Effector CD4-positive, alpha-beta T cell (primary cell): ENCODE measurements around the gene UGT1A9.

Experiments used
- DNase-seq: peaks from one replicate; pipeline ENCODE4 v3.0.0-alpha.2; 2020

UGT1A9 gene

GRCh38 chr2:233764264-233764663 is 92.6 kb downstream of the UGT1A9 start:
- no peak for DNase-seq

- no peak for DNase-seq
Observed at GRCh38 chr2:233764761-233765160, 93.1 kb downstream of the UGT1A9 start.

GRCh38 chr2:233766416-233766815 is 94.7 kb downstream of the UGT1A9 start:
- DNase-seq = no peak

GRCh38 chr2:233768076-233768475 is 96.4 kb downstream of the UGT1A9 start:
- no peak for DNase-seq

GRCh38 chr2:233769260-233769659 is 97.6 kb downstream of the UGT1A9 start:
- no peak for DNase-seq

GRCh38 chr2:233772153-233772552 is 100.5 kb downstream of the UGT1A9 start:
- no peak for DNase-seq

- no peak for DNase-seq
Observed at GRCh38 chr2:233772583-233772982, 100.9 kb downstream of the UGT1A9 start.

- no peak for DNase-seq
Observed at GRCh38 chr2:233773854-233774253, 102.2 kb downstream of the UGT1A9 start.

- DNase-seq = no peak
Observed at GRCh38 chr2:233775414-233775813, 103.7 kb downstream of the UGT1A9 start.

- DNase-seq = no peak
Observed at GRCh38 chr2:233778030-233778429, 106.3 kb downstream of the UGT1A9 start, which contains the start of gene MROH2A. Gene MROH2A (plus strand): TSS chr2:233778330. CDS start chr2:233779359, 1,029 bp downstream.

GRCh38 chr2:233779722-233780121 is 108.0 kb downstream of the UGT1A9 start:
- DNase-seq = no peak

GRCh38 chr2:233780771-233781170 is 109.1 kb downstream of the UGT1A9 start:
- no peak for DNase-seq

- no peak for DNase-seq
Observed at GRCh38 chr2:233789554-233789953, 117.9 kb downstream of the UGT1A9 start.

- no peak for DNase-seq
Observed at GRCh38 chr2:233791151-233791882, 119.6 kb downstream of the UGT1A9 start.

GRCh38 chr2:233791883-233792329 is 120.2 kb downstream of the UGT1A9 start:
- DNase-seq = no peak

- DNase-seq = no peak
Observed at GRCh38 chr2:233792720-233793119, 121.0 kb downstream of the UGT1A9 start.

- no peak for DNase-seq
Observed at GRCh38 chr2:233793465-233794127, 121.9 kb downstream of the UGT1A9 start.

- no peak for DNase-seq
Observed at GRCh38 chr2:233794128-233794658, 122.5 kb downstream of the UGT1A9 start.

GRCh38 chr2:233795735-233796171 is 124.1 kb downstream of the UGT1A9 start:
- DNase-seq = no peak

GRCh38 chr2:233796254-233796653 is 124.6 kb downstream of the UGT1A9 start:
- DNase-seq = no peak

GRCh38 chr2:233798335-233799086 is 126.8 kb downstream of the UGT1A9 start:
- no peak for DNase-seq

- no peak for DNase-seq
Observed at GRCh38 chr2:233799087-233799665, 127.5 kb downstream of the UGT1A9 start.

GRCh38 chr2:233799716-233800115 is 128.0 kb downstream of the UGT1A9 start:
- DNase-seq = no peak
